ENCODE measurements around the gene KRTDAP.

Gene KRTDAP

GRCh38 chr19:35512831-35513627 lies 22.8 kb upstream of the KRTDAP start:
- DNase-seq = no peak

- DNase-seq = no peak
Observed at GRCh38 chr19:35511337-35511736, 21.1 kb upstream of the KRTDAP start.

GRCh38 chr19:35510626-35510964 lies 20.3 kb upstream of the KRTDAP start:
- no peak for DNase-seq

- peak; percentile 72 for DNase-seq
Observed at GRCh38 chr19:35509861-35510625, 19.8 kb upstream of the KRTDAP start.

GRCh38 chr19:35509018-35509652 lies 18.9 kb upstream of the KRTDAP start:
- DNase-seq = peak; percentile 40

GRCh38 chr19:35508129-35508528 lies 17.9 kb upstream of the KRTDAP start:
- no peak for DNase-seq

GRCh38 chr19:35507561-35507960 lies 17.3 kb upstream of the KRTDAP start:
- DNase-seq = no peak

- no peak for DNase-seq
Observed at GRCh38 chr19:35506011-35506410, 15.7 kb upstream of the KRTDAP start.

- no peak for DNase-seq
Observed at GRCh38 chr19:35502751-35503150, 12.5 kb upstream of the KRTDAP start.

- DNase-seq = no peak
Observed at GRCh38 chr19:35501684-35502083, 11.4 kb upstream of the KRTDAP start.

GRCh38 chr19:35500611-35501010 lies 10.3 kb upstream of the KRTDAP start:
- DNase-seq = no peak

GRCh38 chr19:35498984-35499527 lies 8.8 kb upstream of the KRTDAP start:
- no peak for DNase-seq

- DNase-seq = no peak
Observed at GRCh38 chr19:35498220-35498619, 8.0 kb upstream of the KRTDAP start.

GRCh38 chr19:35497406-35497805 lies 7.1 kb upstream of the KRTDAP start:
- no peak for DNase-seq

- peak; percentile 51 for DNase-seq
Observed at GRCh38 chr19:35495107-35496064, 5.1 kb upstream of the KRTDAP start.

- no peak for DNase-seq
Observed at GRCh38 chr19:35493971-35494370, 3.7 kb upstream of the KRTDAP start.

- no peak for DNase-seq
Observed at GRCh38 chr19:35491836-35492360, 1.6 kb upstream of the KRTDAP start.

GRCh38 chr19:35488677-35489076 lies 1.6 kb downstream of the KRTDAP start:
- no peak for DNase-seq

GRCh38 chr19:35487656-35488182 lies 2.5 kb downstream of the KRTDAP start:
- DNase-seq = no peak

- DNase-seq = no peak
Observed at GRCh38 chr19:35486268-35486708, 4.0 kb downstream of the KRTDAP start.

- no peak for DNase-seq
Observed at GRCh38 chr19:35484252-35485036, 5.8 kb downstream of the KRTDAP start.

Data from activated gamma-delta T cell treated with Interleukin-2 at 50 U/mL for 16 hours (primary cell).